ENCODE results near the gene KDM2B.

DNA sequence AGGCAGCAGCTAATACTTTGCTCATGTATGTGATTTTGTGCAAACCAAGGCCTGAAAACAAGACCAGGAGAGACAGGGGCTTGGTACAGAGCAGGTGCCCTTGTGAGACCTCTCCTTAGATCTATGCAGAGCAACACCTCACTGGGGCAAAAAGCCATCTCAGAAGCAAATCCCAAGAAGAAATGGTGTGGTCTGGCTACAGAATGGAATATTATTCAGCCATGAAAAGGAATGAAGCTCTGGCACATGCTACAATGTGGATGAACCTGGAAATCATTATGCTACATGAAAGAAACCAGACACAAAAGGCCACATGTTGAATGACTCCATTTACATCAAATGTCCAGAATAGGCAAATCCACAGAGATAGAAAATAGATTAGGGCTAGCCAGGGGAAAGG, 61.6 kb downstream of the KDM2B start:
- TF ChIP-seq, protein P1, sequence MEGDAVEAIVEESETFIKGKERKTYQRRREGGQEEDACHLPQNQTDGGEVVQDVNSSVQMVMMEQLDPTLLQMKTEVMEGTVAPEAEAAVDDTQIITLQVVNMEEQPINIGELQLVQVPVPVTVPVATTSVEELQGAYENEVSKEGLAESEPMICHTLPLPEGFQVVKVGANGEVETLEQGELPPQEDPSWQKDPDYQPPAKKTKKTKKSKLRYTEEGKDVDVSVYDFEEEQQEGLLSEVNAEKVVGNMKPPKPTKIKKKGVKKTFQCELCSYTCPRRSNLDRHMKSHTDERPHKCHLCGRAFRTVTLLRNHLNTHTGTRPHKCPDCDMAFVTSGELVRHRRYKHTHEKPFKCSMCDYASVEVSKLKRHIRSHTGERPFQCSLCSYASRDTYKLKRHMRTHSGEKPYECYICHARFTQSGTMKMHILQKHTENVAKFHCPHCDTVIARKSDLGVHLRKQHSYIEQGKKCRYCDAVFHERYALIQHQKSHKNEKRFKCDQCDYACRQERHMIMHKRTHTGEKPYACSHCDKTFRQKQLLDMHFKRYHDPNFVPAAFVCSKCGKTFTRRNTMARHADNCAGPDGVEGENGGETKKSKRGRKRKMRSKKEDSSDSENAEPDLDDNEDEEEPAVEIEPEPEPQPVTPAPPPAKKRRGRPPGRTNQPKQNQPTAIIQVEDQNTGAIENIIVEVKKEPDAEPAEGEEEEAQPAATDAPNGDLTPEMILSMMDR (IDR thresholded peaks at IDR 0.05): no peak
- TF ChIP-seq POLR2A (IDR thresholded peaks at IDR 0.05; ENCODE audit: low read depth): no peak

All from esophagus muscularis mucosa (tissue), 3 donors.